HG03354 (cell line): Measurements from ENCODE around the gene GUCY1A2.
"Not testable (repeated sequence)": the region's sequence is repeated elsewhere in the genome, so short reads cannot be mapped to it uniquely, and the experiment has no call there.

Experiments
- ATAC-seq: cut with Tn5 transposase; IDR thresholded peaks from one replicate; pipeline ENCODE4 v1.9.1; 2021; ENCODE audit warnings: mild to moderate bottlenecking; ENCODE audit not compliant: unreplicated experiment, poor library complexity, severe bottlenecking

Gene GUCY1A2

DNA sequence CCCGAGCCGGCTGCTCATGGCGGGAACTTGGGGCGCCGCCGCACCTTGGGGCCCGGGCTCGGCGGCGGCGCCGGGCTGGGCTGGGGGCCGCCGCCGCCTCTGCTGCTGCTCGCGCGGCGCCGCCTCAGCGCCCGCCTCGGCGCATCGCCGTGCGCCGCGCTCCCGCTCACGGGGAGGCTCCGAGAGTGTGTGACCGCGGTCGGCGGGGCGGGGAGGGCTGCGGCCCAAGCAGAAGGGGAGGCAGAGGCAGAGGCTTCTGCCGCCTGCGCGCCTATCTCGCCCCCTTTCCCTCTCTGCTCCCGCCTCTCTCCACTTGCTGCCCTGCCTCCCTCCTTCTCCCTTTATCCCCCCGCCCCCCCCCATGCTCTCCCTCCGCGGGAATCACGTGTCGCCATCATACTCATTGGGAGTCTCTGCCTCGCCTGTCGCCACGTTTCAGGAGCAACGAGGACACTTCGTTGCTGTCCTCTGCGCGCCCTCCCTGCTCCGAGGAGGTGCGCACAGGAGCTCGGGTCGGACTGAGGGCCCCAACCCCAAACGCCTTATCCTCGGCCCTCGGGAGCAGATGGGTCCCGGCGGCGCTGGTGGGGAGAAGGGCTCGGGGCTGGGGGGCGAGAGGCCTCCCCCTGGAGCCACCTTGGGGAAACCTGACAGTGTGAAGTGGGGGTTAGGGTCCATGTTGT is at the start of gene GUCY1A2:
TSS of gene GUCY1A2 (minus strand) at position 258 of the 683 bp plus-strand sequence. CDS start 421 bp downstream, outside the sequence.
- peak; percentile 54 for ATAC-seq

DNA sequence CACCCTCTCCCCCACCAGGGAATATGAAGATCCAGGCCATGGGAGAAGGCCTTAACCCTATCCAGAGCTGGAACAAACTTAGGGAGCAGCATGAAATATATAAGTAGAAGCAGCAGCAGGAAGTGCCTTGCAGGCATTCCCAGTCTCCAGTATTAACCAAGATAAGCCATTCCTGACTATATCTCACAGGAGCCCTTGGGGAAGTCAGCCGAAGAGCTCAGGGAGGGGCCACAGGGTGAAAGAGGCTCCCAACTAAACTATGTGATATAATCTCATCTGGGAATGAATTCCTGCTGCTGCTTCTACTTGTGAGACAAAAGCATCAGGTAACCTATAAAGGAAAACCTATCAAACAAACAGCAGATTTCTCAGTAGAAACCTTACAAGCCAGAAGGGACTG is 36.1 kb upstream of the GUCY1A2 start:
- ATAC-seq = no peak

DNA sequence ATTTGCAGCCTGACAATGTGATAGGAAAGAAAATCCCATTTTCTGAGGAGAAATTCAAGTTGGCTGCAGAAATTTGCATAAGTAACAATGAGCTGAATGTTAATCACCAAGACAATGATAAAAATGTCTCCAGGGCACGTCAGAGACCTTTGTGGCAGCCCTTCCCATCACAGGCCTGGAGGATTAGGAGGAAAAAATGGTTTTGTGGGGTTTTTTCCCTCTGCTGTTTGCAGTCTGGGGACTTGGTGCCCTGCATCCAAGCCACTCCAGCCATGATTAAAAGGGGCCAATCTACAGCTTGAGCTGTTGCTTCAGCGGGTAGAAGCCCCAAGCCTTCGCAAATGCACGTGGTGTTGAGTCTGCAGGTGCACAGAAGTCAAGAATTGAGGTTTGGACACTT is 33.1 kb upstream of the GUCY1A2 start:
- ATAC-seq = not testable (repeated sequence)

GRCh38 chr11:107050899-107051298 is 32.6 kb upstream of the GUCY1A2 start:
- not testable (repeated sequence) for ATAC-seq

- ATAC-seq = no peak
Measured at GRCh38 chr11:107050121-107050520, 31.8 kb upstream of the GUCY1A2 start.

DNA sequence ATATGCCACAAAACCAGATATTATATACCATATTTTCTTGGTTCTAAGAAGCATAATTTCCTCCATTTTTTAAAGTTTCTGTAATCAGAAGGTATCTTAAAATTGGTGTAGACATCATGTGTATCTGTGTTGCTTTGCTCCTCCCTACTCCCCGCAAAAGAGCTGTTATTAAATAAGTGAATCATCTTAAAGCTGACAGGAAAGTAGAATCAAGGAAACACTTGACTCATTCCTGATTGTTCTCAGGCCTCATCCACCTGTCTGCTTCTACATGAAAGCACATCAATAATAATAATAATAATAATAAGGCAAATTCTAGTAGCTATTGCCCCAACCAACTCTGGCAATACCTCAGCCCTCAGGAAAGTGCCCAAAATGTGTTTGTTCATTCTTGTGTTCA is 26.2 kb upstream of the GUCY1A2 start:
- ATAC-seq = no peak

GRCh38 chr11:107043242-107044006 is 25.1 kb upstream of the GUCY1A2 start:
- ATAC-seq = peak; percentile 78

DNA sequence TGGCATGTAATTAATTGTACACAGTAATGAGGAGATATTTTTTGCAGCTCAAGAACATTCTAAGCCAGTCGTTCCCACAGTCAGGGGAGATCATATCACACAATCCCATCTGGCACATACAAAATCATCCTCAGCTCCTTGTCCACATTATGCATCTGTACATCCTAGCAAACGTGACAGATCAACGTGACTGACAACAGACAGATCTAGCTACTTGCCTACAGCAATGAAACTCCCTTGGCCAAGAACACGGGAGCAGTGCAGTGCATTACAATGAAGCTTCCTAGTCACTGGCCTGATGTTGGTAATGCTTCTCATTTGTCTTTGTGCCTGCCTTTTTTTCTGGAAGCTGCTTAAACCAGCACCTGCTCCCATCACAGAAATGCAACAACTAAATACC is 24.5 kb upstream of the GUCY1A2 start:
- no peak for ATAC-seq

DNA sequence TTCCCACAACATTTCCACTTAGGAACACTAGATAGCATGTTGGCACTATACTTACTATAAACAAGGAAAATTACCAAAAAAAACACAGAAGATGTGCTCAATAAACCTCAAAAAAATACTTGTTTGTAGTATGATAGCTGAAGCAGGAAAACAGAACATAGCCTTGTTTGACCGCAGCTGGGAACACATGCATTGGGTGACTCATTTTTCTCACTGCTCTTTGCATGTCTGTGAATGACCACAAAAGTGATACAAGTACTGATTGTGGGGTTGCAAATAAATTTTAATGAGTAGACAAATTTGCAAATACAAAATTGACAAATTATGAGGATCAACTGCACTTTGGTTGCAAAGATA is 22.8 kb upstream of the GUCY1A2 start:
- peak; percentile 49 for ATAC-seq

DNA sequence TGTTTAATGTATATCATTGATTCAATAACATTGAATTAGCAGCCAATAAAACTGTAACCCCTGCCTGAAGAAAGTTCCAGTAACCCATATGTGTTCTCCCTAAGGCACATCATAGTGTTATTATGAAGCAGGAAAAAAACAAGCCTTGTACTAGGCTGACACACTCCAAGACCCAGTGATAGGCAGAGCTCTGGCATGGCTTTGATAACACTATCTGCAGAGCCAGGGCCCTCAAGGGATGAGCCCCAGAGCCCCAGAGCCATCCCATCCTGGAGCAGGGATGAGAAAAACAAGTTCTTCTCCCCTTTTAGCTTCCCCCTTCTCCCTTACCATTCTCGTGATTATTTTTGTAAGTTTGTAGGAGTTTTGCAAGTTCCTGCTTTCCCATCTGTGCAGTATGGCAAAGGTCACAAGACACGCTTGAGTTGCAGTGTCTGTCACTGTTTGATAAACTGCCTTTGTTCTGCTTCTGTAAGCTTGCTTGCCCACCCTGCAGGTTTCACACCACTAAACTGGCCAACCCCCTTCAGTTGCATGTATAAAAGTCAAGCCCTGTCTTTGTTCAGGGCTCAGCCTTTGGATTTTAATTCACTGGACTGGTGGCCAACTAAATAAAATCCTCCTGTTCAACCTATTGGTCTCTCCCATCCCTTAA is 22.3 kb upstream of the GUCY1A2 start:
- ATAC-seq = peak; percentile 29

DNA sequence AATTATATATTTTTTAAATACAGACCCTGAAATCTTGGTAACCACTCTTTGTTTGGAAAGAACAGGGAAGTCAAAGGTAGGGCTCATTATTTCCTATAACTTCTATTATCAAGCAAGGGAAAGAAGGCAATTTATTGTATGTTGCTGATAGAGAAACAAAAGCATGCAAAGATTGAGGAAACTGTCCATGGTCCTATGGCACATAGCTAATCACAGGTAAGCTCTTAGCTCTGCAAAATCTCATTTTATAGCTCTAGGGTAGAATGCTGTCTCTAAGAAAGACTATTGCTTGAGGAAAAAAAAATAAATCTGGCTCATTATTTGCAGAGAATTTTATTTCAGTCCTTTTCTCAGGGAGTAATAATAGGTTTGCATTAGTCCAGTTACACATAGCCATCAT is 7.4 kb upstream of the GUCY1A2 start:
- ATAC-seq = no peak

DNA sequence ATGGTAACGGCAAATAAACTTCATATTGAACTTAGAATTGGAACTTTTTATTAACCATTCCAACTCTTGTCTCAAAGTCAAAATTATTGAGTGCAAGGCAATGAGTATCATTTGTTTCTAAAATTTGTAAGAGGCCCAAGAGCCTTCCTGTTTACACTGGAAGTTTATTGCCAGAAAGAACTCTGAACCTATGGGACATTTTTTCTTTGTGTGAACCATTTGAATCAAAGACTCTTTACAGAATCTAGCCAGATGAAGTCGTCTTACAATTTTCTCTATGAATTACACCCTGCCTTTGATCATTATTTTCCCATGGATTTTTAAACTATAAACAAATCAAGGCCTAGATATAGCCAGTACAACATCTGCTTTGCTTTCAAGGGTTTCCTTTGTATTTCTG is 2.3 kb upstream of the GUCY1A2 start:
- ATAC-seq = no peak

DNA sequence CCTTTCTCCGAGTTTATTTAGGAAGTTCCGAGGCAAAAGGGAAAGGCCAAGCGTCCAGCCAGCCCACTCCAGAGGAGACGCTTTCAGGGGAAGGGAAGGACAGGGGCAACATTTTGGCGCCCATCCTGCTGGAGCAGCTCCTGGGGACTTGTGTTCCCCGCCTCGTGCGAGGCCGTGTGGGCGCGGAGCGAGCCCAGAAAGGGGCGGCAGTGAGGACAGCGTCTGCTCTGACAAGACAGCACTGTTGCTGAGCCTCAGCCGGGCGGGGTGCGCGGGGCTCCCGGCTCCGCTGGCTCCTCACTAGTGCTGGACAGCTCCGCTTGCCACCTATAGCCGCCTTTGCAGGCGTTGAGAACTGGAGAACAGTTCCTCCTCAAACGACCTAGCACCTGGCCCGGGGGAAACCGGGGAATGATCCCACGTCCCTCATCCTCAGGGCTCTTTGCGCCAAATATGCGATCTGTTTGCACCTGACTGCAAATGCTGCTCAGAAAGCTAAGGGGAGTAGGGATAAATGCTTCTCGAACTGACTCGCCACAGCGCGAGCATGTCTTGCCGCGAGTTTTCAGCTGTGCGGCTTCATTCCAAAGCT is 722 bp upstream of the GUCY1A2 start:
- no peak for ATAC-seq

DNA sequence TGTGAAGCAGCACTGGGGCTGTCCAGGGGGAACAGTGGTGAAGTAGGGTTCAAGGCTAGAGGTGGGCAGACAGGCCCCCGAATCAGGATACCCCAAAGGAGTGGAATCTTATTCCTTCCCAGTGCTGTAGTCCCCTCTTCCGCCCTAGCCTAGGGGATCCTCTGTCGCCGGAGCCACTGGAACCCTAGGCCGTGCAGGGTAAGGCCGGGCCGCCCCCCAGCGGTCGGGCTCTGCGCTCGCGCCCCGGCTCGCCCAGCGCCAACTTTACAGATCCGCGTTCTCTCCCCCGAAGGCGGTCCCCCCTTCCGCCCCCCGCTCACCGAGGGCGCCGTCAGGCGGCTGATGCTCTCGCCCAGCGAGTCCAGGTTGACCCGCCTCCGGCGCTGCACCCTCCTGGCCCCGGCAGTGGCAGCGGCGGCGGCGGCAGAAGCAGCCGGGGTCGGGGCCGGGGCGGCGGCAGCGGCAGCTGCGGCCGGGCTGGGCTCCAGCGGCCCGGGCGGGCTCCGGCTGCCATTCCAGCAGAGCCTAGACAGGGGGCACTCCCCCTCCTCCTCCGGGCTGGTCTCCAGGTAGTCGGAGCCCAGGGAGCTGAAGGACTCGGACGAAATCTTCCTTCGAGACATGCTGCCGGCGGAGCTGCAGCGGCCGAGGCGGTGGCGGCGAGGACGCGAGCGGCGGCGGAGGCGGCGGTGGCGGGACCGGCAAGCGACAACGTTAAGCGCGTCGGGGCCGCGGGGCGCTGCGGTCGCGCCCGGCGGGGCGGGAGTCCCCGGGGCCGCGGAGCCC is 650 bp downstream of the GUCY1A2 start:
- ATAC-seq = peak; percentile 72

- ATAC-seq = no peak
Measured at GRCh38 chr11:107017104-107017432, 1.2 kb downstream of the GUCY1A2 start.

GRCh38 chr11:107014871-107015270 is 3.4 kb downstream of the GUCY1A2 start:
- no peak for ATAC-seq

DNA sequence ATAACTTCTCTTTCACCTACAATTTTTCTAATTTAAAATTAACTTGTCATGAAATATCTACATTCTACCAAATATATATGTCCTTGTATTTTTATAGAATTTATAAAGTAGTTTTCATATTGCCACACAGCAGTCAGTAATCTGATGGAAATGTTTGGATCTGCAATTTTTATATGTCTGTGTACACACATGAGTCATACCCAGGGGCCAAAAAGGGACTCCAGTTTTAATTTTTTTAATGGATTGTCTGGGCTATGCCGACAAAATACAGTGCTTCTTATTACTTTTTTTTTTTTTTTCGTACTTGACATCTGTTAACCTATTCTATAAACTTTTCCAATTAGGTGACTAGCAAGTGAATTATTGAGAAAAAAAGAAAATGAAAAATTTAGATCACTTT is 6.3 kb downstream of the GUCY1A2 start:
- ATAC-seq = no peak

DNA sequence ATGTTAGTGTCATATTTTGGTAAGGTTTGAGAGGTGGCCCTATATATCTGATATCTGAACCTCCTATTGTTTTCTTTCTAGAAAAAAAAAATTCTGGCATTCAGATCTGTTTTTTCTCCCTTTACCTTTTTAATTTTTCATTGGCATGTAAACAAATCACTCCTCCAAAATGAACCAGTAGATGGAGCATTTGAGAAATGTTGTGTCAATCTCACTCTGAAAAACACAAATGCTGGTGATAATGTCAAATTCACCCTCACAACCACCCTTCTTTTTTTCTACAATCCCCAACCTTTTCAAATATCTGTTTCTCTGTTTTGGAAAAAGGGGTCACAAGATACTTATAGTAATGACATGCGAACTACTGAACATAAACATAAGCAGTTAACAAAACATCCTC is 9.1 kb downstream of the GUCY1A2 start:
- no peak for ATAC-seq

DNA sequence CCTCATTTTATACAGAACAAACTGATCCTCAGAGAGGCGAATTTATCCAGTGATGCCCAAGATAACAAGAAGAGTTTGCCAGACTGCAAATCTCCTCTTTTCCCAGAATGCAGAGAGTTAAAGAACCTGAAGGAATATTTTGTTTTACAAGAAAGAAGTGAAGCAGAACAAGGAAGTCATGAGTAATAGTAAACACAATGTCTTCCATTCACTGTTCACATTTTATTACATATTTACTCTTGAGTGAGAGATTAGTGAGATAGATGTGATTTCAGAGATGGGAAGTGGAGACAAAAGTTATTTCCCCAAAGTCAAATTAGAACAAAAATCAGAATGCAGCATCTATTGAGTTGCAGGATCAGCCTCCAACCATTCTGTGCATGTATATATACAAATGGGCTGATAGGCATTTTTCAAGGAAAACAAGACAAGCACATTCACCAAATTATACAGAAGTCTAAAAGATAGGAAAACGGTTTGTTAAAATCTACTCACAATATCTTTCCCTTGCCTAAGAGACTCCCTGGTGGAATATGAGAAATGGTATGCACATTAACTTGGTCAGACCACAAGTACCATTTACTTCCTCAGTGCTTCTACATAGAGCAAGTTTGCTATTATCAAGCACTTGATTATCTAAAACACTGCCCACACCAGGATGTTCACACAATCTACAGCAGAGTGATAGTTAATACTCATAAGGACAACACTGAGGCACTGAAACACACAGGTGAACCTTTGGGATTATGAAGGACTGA is 12.0 kb downstream of the GUCY1A2 start:
- no peak for ATAC-seq
